ENCODE measurements around the gene ANKRD10.
"Not testable (repeated sequence)": the region's sequence is repeated elsewhere in the genome, so short reads cannot be mapped to it uniquely, and the experiment has no call there.

Gene ANKRD10

DNA sequence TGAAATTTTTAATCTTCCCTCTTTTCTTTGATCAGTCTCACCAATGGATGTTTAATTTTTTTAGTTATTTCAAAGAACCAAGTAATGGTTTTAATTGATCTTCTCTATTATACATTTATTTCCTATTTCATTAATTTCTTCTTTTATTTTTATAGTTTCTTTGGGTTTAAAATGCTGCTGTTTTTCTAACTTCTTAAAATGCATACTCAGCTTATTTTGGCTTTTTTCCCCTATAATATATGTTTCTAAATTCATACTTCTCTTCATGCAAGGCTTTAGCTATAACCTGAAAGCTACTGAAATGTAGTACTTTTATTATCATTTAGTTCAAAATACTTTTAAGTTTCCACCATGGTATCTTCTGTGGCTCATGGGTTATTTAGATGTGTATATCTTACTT, 53.9 kb downstream of the ANKRD10 start:
- no peak for DNase-seq

DNA sequence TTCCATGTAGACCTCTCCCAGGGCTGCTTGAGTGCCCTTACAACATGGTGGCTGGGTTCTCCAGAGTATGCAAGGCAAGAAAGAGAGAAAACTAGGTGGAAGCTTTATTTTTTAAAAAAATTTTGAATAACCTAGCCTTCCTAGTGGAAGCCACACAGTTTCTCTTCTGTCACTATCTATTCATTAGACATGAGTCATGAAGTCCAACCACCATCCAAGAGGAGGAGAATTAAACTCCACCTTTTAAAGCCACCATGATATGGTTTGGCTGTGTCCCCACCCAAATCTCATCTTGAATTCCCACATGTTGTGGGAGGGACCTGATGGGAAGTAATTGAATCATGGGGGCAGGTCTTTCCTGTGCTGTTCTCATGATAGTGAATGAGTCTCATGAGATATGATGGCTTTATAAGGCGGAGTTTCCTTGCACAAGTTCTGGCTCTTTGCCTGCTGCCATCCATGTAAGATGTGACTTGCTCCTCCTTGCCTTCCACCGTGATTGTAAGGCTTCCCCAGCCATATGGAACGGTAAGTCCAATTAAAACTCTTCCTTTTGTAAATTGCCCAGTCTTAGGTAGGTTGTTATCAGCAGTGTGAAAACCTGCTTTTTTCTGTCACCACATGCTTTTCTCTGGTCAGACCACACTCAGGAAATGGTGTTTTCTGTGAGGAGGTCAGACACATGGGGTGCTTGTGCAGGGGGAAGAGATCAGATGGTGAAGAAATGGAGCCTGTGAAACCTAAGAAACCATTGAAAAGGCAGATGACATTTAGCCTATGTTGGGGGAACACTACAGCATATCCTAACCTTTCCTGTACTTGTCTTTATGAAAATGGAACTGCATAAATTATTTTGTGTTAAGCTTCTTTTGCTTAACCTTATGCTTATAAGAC, 57.7 kb downstream of the ANKRD10 start:
- DNase-seq: no peak

DNA sequence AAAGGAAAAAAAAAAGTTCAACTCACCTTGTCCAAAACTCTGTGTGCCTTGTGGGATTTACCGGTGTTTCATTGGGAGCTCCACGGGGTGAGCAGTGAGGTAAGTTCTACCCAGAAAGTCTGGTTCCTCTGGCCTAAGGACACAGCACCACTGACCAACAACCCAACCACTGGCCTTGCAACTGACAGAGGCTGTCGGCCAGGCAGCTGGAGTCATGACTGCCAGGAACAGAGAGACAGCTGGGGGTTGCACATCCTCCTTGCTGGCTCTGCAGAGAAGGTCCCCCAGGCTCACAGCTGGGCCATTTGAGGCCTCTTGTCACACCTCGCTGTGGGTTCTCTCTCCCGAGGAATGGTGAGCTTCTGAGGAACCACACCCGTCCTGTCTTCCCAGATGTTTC, 59.5 kb downstream of the ANKRD10 start:
- no peak for DNase-seq

DNA sequence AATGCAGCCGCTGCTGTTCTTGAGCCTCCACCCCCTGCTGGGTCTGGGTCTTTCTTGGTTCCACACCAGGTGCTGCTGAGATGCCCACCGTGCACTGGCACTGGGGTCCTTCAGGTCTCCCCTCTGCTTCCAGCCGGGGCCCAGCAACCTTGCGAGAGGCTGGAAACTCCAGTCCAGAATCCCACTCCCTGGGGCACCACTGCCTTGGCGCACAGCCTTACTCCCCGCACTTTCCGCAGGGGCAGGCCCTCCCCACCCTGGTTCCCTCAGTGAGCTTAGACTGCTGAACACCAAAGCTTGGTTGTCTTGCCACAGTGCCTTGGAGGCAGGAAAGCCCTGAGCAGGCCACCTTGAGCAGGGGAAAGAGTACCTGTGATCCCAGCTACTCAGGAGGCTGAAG, 60.0 kb downstream of the ANKRD10 start:
- no peak for DNase-seq

DNA sequence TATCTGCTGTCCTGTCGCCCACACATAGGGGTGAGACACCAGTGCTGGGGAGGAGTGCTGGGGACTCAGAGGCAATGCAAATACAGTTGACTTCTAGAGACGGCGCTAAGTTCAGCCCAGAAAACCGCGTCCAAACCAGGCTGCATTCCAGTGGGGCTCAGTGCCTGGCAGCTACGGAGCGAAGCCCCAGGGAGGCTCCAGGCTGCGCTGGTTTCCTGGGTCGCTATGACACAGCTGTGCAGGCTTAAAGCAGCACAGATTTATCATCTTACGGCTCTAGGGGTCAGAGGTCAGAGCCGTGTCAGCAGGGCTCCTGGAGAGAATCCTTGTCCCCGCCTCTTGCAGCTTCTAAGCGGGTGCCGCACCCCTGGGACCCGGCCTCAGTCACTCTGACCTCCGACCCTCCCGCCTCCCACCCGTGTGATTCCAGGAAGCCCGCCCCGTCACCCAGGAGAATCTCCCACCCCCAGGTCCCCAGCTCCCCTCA, 61.6 kb downstream of the ANKRD10 start:
- DNase-seq: no peak

DNA sequence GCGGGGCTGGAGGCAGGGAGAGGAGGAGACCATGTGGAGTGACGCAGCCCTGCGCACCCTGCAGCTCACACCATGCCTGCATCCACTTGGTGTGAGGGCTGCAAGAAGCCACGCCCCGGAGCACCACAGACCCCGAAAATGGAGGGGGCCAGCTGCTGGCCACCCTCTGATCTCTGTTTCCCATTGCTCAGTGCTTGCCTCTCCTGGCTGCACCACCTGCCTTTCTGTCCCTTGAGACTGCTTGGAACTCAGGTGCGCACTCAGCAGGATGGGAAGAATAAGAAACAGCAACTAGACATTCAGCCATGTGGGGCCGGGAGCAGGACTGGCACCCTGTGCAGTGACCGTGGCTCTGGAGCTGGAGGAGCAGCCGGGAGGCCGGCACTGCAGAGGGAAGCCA, 64.0 kb downstream of the ANKRD10 start:
- no peak for DNase-seq

DNA sequence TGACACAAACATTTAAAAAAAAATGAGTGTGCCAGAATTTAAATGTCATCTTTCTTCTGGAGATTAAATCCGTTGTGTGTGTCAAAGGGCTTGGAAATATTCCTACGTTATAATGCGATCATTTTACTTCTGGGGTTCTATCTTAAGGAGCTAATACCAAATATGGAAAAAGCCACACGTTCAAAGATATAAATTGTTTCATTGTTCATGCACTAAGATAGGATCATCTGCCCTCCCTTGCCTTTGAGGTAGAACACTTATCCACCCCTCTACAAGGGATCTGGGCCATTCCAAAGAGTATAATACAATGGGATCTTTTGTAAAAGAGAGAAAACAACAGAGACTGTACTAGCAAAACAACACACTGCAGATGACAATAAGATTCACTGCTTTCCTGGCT, 64.9 kb downstream of the ANKRD10 start:
- no peak for DNase-seq

DNA sequence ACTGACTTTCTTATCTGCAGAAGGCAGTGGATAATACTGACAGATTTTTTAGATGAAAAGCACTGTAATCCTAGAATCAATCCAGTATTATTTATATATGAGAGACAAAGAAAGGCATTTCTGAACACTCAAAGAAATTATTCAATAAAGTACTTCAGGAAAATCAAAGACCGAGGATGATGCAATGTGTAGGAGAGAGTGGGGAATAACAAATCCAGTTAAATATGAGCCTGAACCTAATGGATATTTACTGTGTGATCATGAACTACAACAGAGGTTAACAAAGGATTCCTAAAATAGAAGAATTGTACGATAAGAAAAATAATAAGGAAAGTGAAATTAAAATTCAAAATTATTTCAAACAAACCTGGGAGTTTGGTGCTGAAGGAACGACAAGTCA, 69.3 kb downstream of the ANKRD10 start:
- DNase-seq: no peak

DNA sequence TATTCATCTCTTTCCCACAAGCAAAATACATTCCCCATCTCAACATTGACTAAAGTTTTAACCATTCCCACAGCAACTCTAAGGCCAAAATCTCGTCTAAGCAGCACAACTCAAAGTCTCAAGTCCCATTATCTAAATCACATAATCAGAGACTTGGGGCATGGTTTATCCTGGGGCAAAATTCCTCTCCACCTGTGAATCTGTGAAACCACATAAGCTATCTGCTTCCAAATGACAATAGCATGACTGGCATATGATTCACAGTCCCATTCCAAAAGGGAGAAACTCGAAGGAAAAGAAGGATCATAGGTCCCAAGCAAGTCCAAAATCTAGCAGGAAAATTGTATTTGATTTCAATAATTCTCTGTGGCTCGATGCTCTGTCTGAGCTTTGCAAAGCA, 73.0 kb downstream of the ANKRD10 start:
- DNase-seq: no peak

DNA sequence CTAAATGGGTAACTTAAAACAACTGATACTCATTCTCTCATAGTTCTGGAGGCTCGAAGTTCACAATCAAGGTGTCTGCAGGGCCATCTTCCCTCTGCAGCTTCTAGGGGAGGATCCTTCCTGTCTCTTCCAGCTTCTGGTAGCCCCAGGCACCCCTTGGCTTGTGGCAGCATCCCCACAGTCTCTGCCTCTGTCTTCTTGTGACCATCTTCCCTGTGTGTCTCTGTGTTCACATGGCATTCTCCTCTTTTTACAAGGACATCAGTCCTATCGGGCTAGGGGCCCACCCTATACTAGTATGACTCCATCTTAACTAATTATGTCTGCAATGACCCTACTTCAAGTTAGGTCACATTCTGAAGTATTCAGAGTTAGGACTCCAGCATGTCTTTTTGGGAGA, 73.5 kb downstream of the ANKRD10 start:
- DNase-seq: no peak

DNA sequence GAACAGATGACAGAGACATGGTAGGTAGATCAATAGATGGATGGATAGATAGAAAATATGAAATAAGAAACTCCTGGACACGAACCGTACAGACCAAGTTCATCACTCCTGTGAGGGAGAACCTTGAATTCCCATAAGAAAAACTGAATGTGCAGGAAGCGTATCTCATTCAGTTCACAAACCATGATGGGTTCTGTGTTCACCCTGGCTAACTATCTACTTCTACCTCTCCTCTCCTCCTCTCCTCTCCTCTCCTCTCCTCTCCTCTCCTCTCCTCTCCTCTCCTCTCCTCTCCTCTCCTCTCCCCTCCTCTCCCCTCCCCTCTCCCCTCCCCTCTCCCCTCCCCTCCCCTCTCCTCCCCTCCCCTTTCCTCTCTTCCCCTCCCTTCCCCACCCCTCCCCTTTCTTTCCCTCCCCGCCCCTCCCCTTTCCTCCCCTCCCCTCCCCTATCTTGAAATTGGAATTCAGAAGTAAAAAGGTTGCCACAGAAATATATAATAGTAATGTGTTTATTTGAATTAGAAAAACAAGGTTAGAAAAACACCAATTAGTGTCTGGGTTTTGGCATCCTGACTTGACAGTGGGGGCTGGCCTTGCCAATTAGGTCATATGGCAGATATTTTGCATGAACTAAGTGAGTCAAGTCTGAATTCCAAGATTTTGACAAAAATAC, 75.9 kb downstream of the ANKRD10 start:
- DNase-seq: no peak

DNA sequence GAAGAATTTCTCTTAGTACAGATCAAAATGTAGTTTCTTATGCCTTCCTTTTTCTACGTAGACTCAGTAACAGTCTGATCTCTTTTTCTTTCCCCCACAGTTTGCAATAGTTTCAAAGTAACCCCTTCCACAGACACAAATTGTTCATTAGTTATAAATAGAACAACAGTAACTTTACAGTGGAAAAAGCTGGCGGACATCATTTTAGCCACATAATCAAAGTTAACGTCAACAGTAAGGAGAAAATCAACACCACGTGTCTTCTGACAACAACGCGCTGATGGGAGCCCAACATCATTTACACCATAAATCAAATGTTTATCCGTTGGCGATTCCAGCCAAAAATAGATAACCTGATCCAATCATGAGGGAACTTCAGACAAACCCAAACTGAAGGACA, 76.8 kb downstream of the ANKRD10 start:
- no peak for DNase-seq

DNA sequence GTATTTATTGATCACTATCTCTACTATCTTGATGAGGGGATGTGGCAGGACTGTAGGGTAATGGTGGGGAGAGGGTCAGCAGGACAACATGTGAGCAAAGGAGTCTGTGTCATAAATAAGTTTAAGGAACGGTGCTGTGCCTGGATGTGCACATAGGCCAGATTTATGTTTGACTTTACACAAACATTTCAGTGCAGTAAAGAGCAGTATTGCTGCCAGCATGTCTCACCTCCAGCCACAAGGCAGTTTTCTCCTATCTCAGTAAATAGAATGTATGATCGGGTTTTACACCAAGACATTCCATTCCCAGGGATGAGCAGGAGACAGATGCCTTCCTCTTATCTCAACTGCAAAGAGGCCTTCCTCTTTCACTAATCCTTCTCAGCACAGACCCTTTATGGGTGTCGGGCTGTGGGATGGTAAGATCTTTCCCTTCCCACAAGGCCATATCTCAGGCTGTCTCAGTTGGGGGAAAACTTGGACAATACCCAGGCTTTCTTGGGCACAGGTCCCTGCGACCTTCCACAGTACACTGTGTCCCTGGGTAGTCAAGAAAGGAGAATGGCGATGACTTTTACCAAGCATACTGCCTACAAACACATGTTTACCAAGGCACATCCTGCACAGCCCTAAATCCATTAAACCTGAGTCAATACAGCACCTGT, 77.3 kb downstream of the ANKRD10 start:
- DNase-seq: not testable (repeated sequence)

DNA sequence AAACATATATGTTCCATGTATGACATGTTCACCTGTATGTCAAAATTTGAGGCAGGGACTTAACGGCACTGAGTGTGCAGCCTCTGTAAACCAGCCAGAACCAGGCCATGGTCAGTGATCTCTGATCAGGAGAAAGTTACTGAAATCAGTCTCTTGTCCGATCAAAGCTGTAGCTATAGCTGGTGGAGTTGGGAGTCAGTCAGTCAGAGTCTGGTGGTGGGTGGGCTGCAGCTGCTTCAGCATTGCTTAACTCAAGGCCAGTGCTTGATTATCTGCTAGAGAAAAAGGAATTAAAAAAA, 78.3 kb downstream of the ANKRD10 start:
- no peak for DNase-seq

DNA sequence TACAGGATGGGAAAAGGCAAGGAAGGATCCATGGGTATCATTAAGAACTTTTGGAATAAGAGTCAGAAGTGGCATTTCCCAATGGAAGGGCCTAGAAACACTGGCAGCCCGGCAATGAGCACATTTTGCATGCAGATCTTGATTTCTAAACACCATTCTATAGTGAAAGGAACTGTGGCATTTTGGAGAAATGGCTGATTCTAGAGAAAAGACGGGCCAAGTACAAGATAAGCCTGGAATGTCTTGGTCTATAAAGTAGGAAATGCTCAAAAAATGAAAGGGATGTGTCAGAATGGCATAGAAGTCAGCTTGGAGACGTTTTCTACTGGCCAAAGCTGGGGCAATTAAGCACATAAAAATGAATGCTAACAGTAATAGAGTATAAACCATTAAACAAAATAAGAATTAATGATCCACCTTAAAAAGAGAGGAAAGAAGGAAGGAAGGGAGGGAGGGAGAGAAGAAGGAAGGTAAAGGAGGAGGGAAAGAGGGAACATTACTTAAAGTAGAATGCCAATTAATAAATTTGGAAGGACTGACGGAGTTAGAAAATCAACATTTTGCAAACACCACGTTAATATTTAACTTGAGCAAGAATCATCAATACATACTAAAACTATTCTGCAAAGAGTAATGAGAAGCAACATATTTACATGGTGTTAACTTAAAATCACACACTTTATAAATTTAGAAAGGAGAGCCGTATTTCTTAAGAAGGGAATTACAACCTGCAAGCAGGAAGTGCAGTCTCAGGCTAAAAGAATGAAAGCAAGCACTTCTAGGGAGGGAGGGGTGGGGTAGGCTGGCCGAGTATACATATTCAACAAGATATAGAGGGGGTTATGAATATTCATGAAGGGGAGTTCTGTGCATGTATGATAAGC, 78.9 kb downstream of the ANKRD10 start:
- no peak for DNase-seq

DNA sequence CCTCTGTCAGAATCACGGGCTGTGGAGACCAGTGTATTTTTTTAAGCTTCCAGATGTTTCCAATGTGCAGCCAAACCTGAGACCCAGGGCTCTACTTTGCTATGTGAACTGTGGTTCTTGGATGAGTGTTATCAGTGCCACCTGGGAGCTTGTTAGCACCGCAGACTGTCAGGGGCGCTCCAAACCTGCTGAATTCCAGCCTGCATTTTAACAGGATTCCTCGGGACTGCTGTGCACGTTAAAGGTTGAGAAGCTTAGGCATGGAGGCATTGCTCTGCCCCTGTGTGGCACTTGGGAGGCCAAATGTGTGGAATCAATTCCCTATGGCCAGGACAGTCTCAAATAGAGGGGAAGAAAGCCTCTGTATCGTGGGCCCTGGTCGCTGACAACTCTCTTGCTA, 80.3 kb downstream of the ANKRD10 start:
- DNase-seq: no peak

DNA sequence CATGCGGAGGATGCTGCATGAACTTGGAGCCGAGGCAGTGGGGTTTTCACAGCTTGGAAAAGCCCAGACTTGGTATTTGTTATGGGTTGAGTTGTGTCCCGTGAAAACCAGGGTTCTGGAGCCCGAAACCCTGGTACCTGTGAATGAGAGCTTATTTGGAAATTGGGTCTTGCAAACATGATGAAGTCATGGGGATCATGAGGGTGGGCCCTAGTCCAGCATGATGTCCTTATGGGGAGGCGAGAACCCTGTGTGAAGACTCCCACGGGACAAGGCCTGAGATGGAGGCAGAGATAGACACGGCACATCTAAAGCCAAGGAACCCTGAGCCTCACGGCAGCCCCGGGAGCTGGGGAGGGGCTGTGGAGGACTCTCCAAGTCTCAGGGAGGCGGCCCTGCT, 82.3 kb downstream of the ANKRD10 start:
- DNase-seq: no peak

DNA sequence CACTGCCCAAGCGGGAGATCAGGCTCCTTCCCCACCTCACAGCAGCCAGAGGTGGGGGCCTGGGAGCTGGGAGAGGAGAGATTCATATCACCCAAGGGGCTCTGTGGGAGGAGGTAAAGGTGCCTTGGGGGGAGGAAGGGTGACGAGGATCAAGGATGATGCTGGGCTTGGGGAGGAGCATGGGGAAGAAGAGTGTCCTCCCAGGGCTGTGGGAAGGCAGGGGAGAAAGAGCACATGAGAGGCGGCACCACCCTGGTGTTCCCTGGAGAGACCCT, 82.7 kb downstream of the ANKRD10 start:
- no peak for DNase-seq

DNA sequence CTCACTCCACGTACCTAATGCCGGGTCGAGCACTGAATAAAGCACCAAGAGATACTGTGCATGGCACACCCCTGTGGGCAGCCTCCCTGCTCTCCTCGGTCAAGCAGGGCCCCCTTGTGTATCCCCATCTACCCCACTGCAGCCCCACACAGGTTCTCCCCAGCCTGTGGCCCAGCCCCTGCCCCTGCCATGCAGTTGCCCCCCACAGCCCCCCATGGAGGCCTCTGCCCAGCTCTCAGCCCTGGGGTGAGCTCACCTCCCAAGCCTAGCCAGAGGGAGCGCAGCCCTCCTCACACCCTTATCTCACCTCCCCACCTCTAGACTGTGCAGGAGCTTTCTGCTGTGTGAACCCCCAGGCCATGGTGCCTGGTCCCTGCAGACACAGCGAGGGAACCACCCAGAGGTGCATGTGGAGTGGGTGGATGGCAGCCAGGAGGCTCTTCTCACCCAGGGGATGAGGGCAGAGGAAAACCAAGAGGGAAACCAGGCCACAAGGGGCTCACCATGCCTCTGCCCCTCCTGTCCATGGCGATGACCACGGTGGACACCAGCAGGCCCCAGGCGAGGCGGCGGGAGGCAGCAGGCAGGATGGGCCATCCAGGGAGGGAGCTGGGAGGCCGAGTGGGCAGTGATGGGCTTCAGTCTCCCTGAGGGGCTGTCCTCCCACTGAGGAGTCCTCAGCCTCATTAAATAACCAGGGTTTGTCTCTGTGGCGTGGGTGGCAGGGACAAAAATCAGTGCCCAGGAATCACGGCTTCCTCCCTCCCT, 83.2 kb downstream of the ANKRD10 start:
- DNase-seq: no peak

DNA sequence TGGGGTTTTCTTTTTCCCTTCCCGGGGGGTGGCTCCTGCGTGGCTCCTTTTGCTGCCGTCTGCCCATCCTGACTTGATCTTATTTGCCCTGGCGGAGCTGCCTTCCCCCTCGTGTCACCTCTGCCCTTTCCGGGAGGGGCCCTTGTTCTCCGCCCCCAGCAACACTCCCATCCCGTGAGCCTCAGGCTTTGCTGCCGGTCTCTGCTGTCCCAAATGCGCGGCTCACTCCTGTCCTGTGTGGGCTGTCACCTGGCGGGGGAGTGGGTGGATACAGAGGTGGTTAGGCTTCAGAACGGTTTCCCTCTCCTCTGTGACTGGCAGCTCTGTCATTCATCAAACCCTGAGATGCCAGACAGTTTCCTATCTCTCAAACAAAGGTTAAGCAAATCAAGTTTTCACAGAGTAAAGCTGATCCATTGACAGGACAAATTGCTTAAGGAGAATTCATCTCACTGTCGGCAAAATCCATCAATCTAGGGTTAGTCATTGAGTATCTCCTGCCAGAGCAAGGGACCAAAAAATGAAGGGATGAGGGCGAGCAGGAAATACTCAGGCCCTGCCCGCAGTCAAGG, 84.0 kb downstream of the ANKRD10 start:
- DNase-seq: no peak

DNA sequence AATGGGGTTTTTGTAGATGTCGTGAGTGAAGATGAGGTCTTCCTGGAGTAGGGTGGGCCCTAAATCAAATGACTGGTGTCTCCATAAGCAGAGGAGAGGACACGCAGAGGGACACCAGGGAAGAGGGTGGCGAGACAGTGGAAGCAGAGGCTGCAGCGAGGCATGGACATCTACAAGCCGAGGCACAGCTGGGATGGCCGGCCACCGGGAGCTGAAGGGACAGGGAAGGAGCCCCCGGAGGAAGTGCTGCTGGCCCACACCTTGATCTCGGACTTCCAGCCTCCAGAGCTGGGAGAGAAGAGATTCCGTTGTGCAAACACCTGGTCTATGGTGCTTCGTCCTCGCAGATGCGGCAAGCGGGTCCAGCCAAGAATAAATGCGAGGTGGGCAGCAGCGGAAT, 84.5 kb downstream of the ANKRD10 start:
- no peak for DNase-seq

DNA sequence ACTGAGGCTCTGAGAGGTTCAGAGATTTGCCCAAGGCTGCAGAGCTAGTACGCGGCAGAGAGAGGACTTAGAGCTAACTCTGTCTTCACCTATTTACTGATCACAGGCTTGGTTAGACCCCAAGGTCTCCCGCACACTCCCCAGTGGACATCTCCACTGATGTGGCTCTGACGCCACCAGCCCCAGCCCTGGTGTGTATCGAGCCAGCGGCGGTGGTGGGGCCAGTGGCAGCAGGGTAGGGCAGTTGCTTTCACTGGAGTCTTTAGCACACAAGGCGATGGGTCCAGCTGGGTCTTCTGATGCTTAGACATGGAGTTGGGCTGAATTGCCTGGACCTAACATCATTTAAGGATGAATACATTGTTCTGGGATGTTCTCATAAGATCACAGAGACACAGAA, 85.4 kb downstream of the ANKRD10 start:
- DNase-seq: no peak

All from NCI-H510A treated with DMSO at 0.1 percent for 48 hours (cell line).